Measurements from ENCODE around the gene COX7C. TPM values are rescaled to one million over a fixed set of nuclear protein-coding genes. Genes with fewer than 3 reads are reported as not detected.

The COX7C gene
- total RNA-seq, 1 donor from 2014 or later = 413 TPM

- no peak for DNase-seq (ENCODE audit: low read depth)
Measured at GRCh38 chr5:86664173-86664572, 46.4 kb downstream of the COX7C start.

DNA sequence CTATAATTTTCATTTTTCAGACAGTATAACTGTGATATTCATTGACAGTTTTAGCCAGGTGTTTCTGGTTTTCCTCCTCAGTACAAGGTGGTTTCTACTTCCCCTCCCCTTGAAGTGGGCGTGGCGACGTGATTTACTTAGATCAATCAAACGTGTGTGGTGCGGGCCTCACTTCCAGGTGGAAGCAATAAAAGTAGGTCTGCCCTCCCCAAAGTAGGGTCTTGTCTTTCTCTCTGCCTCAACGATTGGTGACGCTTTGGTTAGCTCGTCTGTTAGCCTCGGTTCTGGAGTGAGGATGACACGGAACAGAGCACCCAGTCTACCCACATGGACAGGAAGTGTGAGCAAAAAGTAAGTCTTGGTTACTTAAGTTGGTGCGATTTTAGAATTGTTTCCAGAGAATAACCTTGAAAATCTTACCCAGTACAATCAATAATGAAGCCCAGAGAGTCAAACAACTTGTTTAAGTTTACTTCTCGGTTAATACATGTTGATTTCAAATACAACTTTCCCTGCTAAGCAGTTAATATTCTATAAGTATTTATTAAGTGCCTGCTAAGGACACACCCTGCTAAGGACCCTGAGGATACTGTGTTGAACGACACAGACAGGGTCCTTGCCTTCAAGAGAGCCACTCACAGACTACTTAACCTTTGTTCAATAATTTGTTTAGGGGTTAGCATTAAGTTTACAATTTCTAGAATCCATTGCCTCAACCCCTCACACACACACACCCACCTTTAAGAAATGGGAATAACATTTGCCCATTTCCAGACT is 48.4 kb downstream of the COX7C start:
- DNase-seq (ENCODE audit: low read depth) = no peak

DNA sequence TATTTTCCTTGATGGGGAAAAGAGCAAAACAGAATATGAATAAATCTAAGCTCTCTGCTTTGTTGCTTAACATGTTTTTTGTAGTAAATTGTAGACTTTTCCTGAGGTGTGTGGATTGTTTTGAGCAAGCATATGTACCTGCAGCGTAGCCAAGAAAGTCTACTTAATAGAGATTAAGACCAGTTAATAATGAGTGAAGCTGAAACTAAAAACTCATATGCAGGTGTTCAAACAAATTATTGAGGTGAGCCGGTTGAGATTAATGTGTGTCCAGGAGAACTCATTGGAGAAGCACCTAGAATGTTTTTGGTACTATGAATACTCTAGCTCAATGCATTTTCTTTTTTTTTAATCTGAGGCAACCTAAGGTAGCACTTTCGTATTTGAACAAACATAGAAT is 49.2 kb downstream of the COX7C start:
- no peak for DNase-seq (ENCODE audit: low read depth)

All from myocyte (in vitro differentiated cells).